GM21723 (cell line): ENCODE data around the gene AAK1.
"Not testable (repeated sequence)": the region's sequence is repeated elsewhere in the genome, so short reads cannot be mapped to it uniquely, and the experiment has no call there.

Source experiments
- ATAC-seq: cut with Tn5 transposase; IDR thresholded peaks from one replicate; pipeline ENCODE4 v1.9.1; 2021; ENCODE audit warnings: mild to moderate bottlenecking, moderate library complexity; ENCODE audit not compliant: unreplicated experiment

Gene AAK1

DNA sequence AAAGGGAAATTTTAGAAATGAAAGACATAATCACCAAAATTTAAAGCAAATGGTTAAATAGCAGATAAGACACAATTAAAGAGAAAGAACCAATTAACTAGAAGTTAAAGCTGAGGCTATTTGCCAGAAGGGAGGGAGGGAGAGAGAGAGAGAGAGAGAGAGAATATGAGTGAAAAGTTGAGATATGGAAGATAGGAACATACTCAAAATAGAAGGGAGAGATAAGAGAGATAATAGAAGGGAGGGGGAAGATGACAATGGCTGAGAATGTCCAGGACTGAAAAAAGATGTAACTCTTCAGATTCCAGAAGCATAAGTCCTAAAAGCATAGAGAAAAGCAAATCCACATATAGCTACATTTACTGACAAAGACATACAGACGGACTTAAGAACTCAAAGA lies 17.1 kb upstream of the AAK1 start:
- ATAC-seq: no peak

- no peak for ATAC-seq
Measured at GRCh38 chr2:69659941-69660483, 16.5 kb upstream of the AAK1 start.

DNA sequence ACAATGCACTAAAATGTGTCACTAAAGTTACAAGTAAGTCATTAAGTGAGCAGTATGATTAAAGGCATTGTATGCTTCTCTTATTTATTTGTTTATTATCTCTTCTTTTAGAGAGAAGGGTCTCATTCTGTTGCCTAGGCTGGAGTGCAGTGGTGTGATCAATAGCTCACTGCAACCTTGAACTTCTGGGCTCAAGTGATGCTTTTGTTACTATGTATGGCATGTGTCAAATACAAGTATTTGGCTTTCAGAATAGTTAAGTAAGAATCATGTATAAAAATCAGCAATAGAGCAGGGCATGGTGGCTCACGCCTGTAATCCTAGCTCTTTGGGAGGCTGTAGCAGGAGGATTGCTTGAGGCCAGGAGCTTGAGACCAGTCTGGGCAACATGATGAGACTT lies 15.8 kb upstream of the AAK1 start:
- ATAC-seq: no peak

GRCh38 chr2:69652206-69652605 lies 8.7 kb upstream of the AAK1 start:
- ATAC-seq: no peak

GRCh38 chr2:69647196-69647595 lies 3.7 kb upstream of the AAK1 start:
- ATAC-seq: not testable (repeated sequence)

DNA sequence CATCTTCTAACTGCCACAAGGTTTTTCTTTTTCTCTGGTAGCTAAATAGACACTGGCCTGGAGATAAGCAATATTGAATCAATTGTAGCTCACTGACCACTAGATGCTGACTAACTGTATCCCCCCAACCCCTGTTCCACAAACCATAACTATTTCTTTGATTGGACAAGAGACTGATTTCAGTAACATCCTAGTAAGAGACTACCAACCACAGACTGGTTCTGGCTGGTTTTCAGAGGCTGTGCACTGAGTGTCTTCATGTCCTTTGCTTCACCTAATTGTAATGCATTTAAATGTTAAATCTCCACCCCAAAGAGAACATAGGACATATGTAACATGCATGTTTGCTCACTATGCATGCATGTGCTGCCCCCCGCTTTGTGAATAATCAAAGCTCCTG lies 3.2 kb upstream of the AAK1 start:
- ATAC-seq: no peak

DNA sequence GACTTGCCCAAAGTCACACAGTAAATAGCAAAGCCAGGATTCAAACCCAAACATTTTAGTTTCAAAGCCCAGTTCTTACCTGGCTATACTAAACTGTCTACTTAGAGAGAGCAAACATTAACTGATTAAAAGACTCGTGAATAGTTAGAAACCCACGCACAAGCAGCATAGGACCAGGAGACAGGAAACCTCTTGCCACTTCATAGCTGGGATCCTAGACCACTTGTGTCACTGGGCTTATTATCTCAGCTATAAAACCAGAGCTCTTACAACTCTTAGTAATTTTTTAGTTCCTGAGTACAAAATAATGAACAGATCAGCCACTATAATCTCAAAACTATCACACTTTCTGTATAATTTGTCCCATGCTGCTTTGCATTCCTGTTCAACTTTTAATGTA lies 2.4 kb upstream of the AAK1 start:
- ATAC-seq: no peak

GRCh38 chr2:69645031-69645431 lies 1.5 kb upstream of the AAK1 start:
- no peak for ATAC-seq

DNA sequence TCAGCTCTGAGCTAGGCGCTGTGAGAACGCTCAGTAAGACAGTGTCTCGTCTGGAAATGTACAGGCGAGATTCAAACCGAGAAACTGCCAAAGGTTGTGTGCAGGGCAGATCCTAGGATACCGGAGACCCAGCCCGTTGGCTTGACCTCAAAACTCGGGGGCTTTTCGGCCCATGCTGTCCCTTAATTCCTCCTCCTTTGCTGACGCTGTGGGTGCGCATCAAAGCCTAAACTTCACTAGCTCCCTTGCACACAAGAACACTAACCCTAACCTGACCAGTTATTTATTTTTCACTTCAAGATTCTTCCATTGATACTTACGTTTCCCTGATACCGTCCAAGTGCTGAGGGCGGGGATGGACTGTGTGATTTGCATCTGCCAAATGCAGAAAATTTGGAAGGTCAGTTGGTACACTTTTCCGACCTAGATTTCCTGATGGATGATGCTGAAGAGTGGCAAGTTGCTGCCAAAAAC lies 1.0 kb upstream of the AAK1 start:
- no peak for ATAC-seq

GRCh38 chr2:69642709-69643601 lies 584 bp downstream of the AAK1 start:
- ATAC-seq: no peak

DNA sequence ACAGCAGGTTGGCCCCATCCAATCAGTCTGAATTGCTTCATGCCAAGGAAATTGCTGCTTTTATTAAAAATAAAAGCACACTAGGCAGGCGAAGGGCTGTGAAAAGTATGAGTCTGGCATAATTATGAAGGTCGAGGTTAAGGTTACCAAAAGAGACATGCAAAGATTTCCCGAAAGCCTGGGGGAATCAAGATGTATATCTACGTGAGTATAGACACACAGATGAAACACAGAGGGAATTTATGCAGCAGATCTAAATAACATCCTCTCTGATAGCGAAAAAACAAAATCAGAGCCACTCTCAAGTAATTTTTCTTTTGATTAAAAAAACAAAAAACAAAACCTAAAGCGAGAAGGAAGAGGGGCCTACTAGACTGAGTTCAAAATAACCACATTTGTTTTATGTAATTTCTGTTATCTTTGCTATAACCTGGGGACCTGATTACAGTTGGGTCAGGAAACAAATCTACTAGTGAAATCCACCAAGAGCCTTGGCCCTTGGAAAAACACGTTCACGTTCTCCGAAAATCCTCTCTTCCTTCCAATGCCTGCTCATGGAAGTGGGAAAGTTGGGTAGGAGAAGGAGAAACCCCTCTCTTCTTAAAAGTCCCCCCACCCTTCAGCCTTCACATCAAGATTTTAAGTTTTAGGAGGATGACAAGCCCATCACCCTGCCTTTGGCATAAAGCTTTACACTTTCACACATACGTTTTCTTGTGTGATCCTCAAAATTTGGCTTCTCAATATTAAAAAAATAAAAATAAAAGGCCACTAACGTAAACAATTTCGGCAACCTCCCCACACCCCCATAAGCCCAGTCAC lies 1.4 kb downstream of the AAK1 start:
- ATAC-seq: no peak

DNA sequence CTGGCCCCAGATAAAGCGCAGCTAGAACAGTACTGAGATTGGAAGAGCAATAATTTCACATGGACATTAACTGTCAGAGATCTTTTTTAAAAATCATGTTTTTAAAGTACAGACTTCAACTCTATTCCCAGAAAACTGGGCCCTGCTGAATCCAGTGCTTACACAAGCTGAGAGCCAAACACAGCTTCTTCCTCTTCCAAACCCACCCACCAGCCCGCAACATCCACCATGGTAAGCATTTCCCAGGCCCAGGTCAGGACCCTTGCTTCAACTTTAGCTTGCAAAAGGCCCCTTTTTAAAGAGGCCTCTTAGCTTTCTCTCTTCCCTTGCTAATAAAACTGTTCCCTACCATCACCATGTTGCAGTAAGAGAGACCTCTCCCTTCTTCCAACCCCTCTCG lies 2.1 kb downstream of the AAK1 start:
- ATAC-seq: no peak

DNA sequence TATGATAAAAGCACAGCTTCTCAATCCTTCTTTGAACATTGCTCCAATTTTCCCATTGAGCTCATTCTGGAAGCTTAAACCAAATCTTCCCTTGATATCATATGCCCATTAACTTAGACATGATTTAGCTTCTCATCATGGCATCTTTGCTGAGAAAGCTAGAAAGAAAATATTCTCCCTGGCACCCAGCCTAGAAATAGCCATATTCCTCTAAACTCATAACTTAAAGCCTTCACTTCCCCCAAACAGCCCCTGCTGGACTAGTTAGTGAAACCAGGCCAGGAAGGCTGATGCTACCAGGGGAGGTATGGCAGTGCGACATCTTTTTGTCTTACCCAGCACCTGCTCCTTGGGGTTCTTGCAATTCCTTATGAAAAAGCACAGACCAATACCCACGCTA lies 4.3 kb downstream of the AAK1 start:
- no peak for ATAC-seq

DNA sequence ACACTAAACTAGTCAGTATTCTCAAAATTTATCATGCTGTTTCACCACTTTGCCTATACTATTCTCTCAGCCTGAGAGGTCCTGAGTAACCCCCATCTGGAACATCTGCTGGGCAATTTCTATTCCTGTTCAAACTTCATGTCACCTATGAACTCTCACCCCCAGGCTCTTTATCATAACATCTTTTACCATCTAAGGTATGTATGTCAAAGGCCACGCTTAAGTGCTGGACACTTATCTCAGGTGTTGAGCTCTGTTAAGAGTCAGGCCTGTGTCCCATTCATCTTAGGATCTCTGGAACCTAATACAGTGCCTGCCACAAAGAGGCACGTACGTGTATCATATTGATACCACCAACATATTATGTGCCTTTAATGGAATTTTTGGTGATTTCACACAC lies 4.9 kb downstream of the AAK1 start:
- ATAC-seq: no peak

- ATAC-seq: no peak
Measured at GRCh38 chr2:69637923-69638322, 5.6 kb downstream of the AAK1 start.

DNA sequence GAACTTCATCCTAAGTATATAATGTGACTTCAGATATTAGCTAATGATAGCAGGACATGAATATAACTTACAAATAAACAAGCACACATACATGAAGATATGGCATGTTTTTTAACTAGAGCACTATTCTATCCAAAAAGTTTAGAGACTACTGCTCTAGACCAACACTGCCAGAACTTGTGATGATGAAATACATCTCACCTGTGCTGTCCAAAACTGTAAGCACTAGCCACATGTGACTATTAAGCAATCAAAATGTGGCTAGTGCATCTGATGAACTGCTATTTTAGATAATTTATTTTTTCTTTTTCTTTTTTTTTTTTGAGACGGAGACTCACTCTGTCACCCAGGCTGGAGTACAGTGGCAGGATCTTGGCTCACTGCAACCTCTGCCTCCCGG lies 7.1 kb downstream of the AAK1 start:
- ATAC-seq: no peak

DNA sequence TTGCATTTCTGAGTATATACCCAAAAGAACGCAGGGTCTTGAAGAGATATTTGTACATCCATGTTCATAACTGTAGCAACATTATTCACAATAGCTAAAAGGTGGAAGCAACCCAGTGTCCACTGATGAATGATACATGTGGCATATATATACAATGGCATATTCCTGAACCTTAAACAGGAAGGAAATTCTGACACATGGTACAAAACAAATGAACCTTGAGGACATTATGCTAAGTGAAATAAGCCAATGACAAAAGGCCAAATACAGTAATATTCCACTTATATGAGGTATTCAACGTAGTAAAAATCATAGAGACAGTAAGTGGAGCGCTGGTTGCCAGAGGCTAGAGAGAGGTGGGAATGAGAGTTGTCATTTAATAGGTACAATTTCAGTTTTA lies 8.1 kb downstream of the AAK1 start:
- no peak for ATAC-seq

DNA sequence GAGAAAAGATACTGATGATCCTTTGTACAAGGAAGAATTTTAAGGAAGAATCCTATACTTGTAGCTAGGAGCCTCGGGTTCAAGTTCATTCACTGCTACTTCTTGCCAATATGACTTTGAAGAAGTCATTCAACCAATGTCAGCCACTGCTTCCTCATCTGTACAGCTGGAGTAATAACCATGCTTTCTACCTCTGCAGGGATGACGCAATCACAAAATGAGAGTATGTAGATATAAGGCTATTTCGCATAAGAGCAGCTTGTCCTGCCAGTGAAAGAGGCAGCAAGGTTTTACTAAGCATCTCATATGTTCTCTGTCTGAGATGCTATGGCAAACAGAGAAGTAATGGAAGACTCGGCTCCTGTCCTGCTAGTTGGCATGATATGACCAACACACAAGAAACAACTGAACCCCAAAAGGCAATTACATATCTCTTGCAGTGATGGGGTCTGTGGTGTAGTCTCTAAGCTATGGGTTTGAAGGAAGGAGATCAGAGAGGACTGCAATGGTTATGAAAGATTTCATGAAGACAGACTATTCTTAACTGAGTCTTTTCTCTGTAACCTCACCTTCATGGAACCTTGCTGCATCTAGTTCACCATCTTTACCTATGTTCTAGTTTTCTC lies 9.2 kb downstream of the AAK1 start:
- no peak for ATAC-seq

DNA sequence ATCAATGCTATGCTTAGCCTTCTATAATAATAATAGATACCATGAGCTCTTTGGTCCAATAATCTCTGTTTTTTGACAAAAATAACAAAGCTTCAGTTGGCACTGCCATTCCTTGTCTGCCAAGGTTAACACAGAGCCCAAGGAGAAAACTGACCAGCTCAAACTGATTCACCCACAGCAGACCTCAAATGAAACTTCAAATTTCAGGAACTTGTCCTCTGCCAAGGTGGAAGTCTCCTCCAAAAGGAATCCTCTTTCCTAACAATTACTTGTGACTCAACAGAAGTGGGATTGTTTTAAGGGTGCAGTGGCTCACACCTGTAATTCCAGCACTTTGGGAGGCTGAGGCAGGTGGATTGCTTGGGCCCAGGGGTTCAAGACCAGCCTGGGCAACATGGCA lies 12.1 kb downstream of the AAK1 start:
- ATAC-seq: no peak

DNA sequence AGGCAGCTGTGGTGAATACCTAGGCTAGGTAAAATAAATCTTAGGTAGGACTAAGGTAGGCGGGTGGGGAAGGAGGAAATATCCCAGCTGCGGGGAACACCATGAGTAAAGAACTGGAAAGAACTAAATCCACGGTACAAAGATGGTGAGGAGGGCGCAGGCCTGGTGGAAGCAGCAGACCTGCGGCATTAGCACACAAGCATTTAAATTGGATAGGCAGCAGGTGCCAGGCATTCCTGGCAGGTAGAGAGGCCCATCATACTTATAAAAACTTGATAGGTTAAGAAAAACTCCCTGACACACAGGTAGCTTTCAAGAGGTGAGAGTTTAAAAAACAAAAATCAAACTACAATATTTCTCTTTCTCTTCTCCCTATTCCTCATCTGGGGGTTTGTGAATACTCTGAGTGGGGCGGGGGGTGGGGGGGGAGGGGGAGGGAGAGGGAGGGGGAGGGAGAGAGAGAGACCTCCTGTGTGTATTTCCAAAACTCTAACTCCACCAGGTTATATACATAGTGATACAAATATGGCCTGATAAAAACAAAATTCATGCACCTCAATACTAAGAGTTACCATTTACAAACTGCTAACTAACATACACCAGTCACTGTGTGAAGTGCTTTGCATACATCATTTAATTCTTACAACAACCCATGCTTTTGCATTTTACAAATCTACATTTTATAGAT lies 13.5 kb downstream of the AAK1 start:
- no peak for ATAC-seq
